Ectodermal cell (in vitro differentiated cells): ENCODE measurements around the gene ENTPD2.

Experiments
- H3K27ac ChIP-seq: 2 replicates; pipeline ENCODE4 v1.7.0; 2013; ENCODE audit warnings: mild to moderate bottlenecking, low read depth, low read length; ENCODE audit not compliant: insufficient read depth, poor library complexity, severe bottlenecking
- H3K27me3 ChIP-seq: 2 replicates; pipeline ENCODE4 v1.7.0; 2013; ENCODE audit warnings: mild to moderate bottlenecking, low read length; ENCODE audit not compliant: insufficient read depth, control insufficient read depth, poor library complexity, severe bottlenecking
- H3K36me3 ChIP-seq: one replicate; pipeline ENCODE4 v1.7.0; 2013; ENCODE audit warnings: low read length; ENCODE audit not compliant: control insufficient read depth, insufficient read depth
- H3K4me1 ChIP-seq: one replicate; pipeline ENCODE4 v1.7.0; 2013; ENCODE audit warnings: low read length; ENCODE audit not compliant: control insufficient read depth, insufficient read depth
- H3K4me3 ChIP-seq: 2 replicates; pipeline ENCODE4 v1.7.0; 2013; ENCODE audit warnings: low read depth, low read length, control low read depth; ENCODE audit not compliant: insufficient read depth
- H3K9me3 ChIP-seq: 2 replicates; pipeline ENCODE4 v1.7.0; 2013; ENCODE audit warnings: mild to moderate bottlenecking, low read length, moderate library complexity; ENCODE audit not compliant: control insufficient read depth
- WGBS, 2 experiments: methylation state at CpG; one replicate each; pipeline ENCODE4 v1.1.7; 2013; ENCODE audit warnings: missing lambda C conversion rate in 2 of 2; 5-methylcytosine and 5-hydroxymethylcytosine counted together

Gene ENTPD2

DNA sequence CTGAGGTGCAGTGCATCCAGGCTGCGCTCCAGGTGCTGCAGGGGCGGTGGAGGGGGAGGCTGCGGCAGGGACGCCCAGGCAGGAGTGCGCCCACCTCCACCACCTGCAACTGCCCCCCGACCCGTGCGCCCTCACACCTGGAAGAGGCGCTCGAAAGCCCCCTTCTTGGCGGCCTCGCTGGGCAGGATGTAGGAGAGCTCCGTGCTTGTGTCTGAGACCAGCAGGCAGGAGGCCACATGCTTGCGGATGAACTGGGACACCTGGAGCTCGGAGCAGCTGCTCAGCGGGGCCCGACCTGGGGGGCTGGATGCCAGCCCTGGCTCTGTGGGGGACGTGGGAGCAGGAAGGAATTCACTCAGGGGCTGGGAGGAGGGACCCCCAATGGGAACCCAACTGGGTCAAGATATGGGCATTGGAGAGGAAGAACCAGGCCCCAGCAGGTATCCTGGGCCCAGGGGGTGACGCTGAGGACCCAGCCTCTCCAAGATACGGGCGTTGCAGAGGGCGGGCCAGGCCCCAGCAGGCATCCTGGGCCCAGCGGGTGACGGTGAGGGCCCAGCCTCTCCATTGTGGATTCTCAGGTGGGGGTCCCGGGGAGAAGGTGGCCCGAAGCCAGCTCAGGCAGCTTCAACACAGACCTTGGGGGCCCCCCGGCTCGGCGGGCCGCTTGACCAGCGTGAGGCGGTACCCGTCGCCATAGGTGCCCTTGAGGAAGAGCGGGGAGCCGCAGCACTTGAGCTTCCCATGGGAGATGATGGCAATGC lies 38.9 kb downstream of the ENTPD2 start:
- Histone ChIP-seq H3K27me3 (no peaks in the 10 kb centered on the region), H3K4me3 (no peak overlapping the region), H3K27ac (no peak overlapping the region), H3K9me3 (no peaks in the 10 kb centered on the region), H3K36me3 (peaks cover 5% of the 10 kb centered on the region), H3K4me1 (no peaks in the 10 kb centered on the region)
- WGBS, 2 experiments: 94 to 96% methylated on average over 36 of the region's 36 CpGs

DNA sequence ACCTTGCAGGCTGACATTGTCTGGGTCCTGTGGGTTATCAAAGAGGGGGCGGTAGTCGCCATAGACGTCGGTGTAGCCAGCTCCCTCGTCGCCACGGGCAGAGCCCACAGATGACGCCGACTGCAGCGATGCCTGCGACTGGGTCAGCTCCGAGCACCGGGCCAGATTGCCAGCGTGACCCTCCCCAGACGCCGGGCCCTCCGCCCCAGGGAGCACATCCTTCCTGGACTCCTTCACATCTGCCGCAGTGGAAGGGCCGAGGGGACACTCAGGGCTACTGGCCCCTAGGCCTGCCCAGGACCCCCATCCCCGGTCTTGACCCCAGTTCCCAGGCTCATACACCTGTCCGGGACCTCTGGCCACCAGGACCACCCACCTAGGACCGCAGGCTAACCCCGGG lies 39.7 kb downstream of the ENTPD2 start:
- Histone ChIP-seq H3K27me3 (no peaks in the 10 kb centered on the region), H3K36me3 (peaks cover 5% of the 10 kb centered on the region), H3K4me3 (no peak overlapping the region), H3K9me3 (no peaks in the 10 kb centered on the region), H3K27ac (no peak overlapping the region), H3K4me1 (no peaks in the 10 kb centered on the region)
- 92 to 93% methylated on average over 23 of the region's 23 CpGs for WGBS, 2 experiments

DNA sequence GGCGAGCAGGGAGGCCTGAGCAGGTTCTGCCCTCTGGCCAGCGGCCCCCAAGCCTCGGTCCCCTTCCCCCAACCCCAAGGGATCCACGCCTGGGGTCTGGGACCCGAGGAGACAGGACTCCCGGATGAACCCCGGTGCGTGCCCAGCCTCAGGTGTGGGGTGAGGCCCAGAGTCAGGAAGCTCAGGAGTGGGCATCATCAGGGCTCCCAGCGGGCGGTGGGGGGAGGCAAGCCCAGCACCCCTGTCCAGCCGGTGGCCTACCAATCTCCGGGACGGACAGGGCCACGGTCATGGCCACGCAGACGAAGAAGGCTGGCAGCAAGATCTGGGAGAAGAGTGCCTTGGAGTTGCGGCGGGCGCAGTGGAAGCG lies 40.3 kb downstream of the ENTPD2 start:
- no peaks in the 10 kb centered on the region for H3K9me3 ChIP-seq
- no peaks in the 10 kb centered on the region for H3K4me1 ChIP-seq
- peaks cover 5% of the 10 kb centered on the region for H3K36me3 ChIP-seq
- 93 to 96% methylated on average over 20 of the region's 20 CpGs for WGBS, 2 experiments
- no peak overlapping the region for H3K27ac ChIP-seq
- H3K4me3 ChIP-seq: no peak overlapping the region
- no peaks in the 10 kb centered on the region for H3K27me3 ChIP-seq

DNA sequence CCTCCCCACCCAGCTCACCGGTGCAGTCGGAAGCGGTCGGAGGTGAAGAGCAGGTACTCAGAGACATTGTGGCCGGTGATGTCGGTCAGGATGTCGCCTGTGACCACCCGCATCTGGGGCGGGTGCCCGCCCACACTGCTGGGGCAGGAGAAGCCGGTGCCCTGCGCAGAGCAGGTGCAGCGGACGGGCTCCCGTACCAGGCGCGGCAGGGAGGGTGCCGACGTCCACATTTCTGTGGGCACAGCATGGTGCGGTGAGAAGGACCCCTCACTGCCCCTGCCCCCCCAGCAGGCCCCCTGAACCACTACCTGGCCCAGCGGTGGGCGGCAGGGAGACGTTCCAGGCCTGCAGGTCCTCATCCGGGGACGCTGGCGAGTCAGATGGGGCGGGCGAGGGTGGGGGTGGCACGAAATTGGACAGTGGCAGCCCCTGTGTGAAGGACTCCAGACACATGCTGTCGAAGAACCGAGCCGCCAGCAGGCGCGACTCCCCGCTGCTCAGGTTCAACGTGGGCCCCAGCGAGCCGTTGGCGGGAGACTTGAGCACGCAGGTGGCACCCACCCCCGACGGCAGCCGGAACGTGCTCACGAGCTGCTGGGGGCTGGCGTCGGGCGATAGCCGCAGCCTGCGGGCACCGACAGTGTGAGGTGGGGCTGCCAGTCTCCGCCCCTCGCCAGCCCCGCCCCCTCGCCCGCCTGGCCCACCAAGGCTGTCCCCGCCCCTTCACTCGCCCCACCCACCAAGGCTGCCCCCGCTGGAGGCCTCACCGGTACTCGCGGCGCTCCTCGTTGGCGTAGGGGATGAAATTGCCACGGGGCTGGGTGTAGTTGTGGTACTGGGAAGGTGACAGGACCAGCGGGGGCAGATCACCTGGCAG lies 40.9 kb downstream of the ENTPD2 start:
- H3K4me1 ChIP-seq: peaks cover under 1% of the 10 kb centered on the region
- no peak overlapping the region for H3K4me3 ChIP-seq
- 74 to 81% methylated on average over 66 to 67 of the region's 67 CpGs for WGBS, 2 experiments
- no peak overlapping the region for H3K27ac ChIP-seq
- H3K9me3 ChIP-seq: no peaks in the 10 kb centered on the region
- peaks cover 5% of the 10 kb centered on the region for H3K36me3 ChIP-seq
- no peaks in the 10 kb centered on the region for H3K27me3 ChIP-seq

DNA sequence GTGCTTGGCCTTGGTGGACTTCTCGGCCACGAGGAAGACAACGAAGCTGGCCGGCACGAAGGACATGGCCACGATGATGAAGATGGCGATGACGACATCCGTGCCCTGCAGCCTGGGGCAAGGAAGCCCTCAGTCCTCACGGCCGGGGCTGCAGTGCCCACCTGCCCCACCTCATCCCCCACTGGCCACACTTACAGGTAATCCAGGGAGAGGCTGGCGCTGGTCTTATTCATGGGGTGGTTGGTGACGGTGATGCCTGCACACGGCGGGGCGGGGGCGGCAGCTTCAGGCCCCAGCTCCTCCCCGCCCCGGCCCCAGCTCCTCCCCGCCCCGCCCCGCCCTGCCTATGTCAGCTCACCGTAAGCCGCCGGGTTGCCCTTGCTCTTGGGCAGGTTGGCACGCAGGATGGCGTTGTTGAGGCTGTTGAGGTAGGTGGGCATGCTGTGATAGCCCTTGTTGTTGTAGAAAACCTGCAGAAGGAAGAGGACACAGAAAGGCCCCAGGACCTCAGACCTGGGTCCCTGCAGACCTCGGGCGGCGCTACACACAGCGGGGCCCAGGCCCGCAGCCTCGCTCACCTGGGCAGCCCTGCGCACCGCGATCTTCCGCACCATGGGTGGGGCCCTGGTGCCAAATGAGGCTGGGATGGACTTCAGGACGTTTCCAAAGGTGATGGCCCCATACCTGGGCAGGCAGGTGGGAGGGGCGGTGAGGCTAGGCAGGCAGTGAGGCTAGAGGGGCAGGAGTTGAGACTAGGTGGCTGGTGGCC lies 41.8 kb downstream of the ENTPD2 start:
- Histone ChIP-seq H3K36me3 (peaks cover 5% of the 10 kb centered on the region), H3K4me3 (no peak overlapping the region), H3K9me3 (no peaks in the 10 kb centered on the region), H3K4me1 (peaks cover 7% of the 10 kb centered on the region), H3K27ac (no peak overlapping the region), H3K27me3 (no peaks in the 10 kb centered on the region)
- 94 to 95% methylated on average over 39 of the region's 39 CpGs for WGBS, 2 experiments

DNA sequence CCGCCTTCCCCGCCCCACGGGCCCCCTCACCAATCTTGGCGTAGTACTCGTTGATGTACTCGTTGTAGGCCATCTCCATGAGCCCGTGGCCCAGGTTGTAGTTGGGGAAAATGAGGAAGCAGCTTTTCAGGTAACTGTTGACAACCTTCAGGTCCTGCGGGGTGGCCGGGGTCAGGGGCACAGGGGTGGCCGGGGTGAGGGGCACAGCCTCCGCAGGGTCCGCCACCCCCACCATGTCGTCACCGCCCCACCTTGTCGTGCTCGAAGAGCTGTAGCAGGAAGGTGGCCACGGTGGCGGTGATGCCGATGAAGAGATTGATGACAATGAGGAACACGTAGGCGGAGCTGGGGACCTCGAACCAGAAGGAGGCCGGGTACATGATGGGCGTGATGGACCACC lies 42.7 kb downstream of the ENTPD2 start:
- Histone ChIP-seq H3K27me3 (no peaks in the 10 kb centered on the region), H3K9me3 (no peaks in the 10 kb centered on the region), H3K4me1 (peaks cover 7% of the 10 kb centered on the region), H3K36me3 (peaks cover 5% of the 10 kb centered on the region), H3K4me3 (no peak overlapping the region), H3K27ac (no peak overlapping the region)
- 95% methylated on average over 24 of the region's 24 CpGs for WGBS, 2 experiments

DNA sequence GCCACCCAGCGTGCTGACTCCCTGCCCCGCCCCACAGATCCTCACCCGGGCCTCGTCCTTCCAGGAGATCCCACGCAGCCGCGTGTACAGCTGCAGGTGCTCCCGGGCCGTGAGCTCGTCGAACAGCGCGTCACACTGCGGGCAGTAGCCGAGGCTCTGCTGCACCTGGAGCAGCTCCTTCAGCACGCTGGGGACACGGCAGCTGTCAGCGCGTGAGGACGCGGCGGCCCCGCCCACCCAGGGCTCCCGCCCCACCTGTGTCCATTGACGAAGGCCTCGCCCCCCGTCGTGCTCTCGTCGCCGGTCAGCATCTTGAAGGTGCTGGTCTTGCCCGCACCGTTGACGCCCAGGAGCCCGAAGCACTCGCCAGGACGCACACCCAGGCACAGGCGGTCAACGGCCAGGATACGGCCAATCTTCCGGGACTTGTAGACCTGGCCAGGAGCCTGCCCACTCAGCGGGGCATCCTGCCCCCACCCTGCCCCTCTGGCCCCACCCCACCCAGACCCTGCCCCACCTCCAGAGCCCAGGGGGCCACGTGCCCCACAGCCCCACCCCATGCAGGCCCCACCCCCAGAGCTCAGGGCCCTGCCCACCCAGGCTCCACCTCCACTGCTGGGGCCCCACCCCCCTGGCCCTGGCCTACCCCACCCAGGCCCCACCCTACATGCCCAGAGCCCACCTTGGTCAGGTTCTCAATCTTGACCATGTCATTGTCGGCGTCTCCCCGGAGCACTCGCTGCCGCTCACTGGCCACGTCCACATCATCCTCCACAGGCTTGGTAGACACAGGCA lies 43.7 kb downstream of the ENTPD2 start:
- Histone ChIP-seq H3K9me3 (no peaks in the 10 kb centered on the region), H3K4me3 (no peak overlapping the region), H3K27ac (no peak overlapping the region), H3K27me3 (no peaks in the 10 kb centered on the region), H3K4me1 (peaks cover 7% of the 10 kb centered on the region), H3K36me3 (no peaks in the 10 kb centered on the region)
- 94 to 95% methylated on average over 49 of the region's 49 CpGs for WGBS, 2 experiments

- H3K9me3 ChIP-seq: no peaks in the 10 kb centered on the region
- no peak overlapping the region for H3K27ac ChIP-seq
- 94 to 95% methylated on average over 18 of the region's 18 CpGs for WGBS, 2 experiments
- no peaks in the 10 kb centered on the region for H3K27me3 ChIP-seq
- H3K4me1 ChIP-seq: peaks cover 7% of the 10 kb centered on the region
- no peaks in the 10 kb centered on the region for H3K36me3 ChIP-seq
- H3K4me3 ChIP-seq: no peak overlapping the region
Observed at GRCh38 chr9:137009217-137009616, 44.6 kb downstream of the ENTPD2 start.

GRCh38 chr9:137008312-137008711 lies 45.5 kb downstream of the ENTPD2 start:
- WGBS, 2 experiments: 92% methylated on average over 22 of the region's 22 CpGs
- H3K4me1 ChIP-seq: peaks cover 7% of the 10 kb centered on the region
- no peak overlapping the region for H3K27ac ChIP-seq
- no peaks in the 10 kb centered on the region for H3K9me3 ChIP-seq
- no peak overlapping the region for H3K4me3 ChIP-seq
- H3K36me3 ChIP-seq: no peaks in the 10 kb centered on the region
- H3K27me3 ChIP-seq: no peaks in the 10 kb centered on the region
